GM21526 (cell line): Measurements from ENCODE around the gene NANOS2.
"Not testable (repeated sequence)": the region's sequence is repeated elsewhere in the genome, so short reads cannot be mapped to it uniquely, and the experiment has no call there.

ENCODE experiments used
- ATAC-seq: cut with Tn5 transposase; IDR thresholded peaks from one replicate; pipeline ENCODE4 v1.9.1; 2021; ENCODE audit warnings: moderate library complexity; ENCODE audit not compliant: unreplicated experiment, low FRiP score

NANOS2 gene

GRCh38 chr19:45897261-45897812, 17.2 kb downstream of the NANOS2 start:
- ATAC-seq = no peak

- ATAC-seq = not testable (repeated sequence)
These were observed 18.5 kb downstream of the NANOS2 start for GRCh38 chr19:45895983-45896599.

GRCh38 chr19:45895519-45895972, 19.0 kb downstream of the NANOS2 start:
- no peak for ATAC-seq

GRCh38 chr19:45890877-45891276, 23.7 kb downstream of the NANOS2 start:
- ATAC-seq = no peak

- ATAC-seq = no peak
These were observed 25.2 kb downstream of the NANOS2 start for GRCh38 chr19:45889210-45889885.

GRCh38 chr19:45887200-45887710, 27.3 kb downstream of the NANOS2 start:
- no peak for ATAC-seq

- ATAC-seq = peak; percentile 46
These were observed 28.0 kb downstream of the NANOS2 start for GRCh38 chr19:45886427-45887199.

- peak; percentile 45 for ATAC-seq
These were observed 28.8 kb downstream of the NANOS2 start, which contains the start of gene IRF2BP1 for GRCh38 chr19:45885556-45886426. Gene IRF2BP1 (minus strand): TSS chr19:45886141. CDS start chr19:45885774, 367 bp downstream.

- ATAC-seq = no peak
These were observed 29.7 kb downstream of the NANOS2 start for GRCh38 chr19:45884682-45885555.

- ATAC-seq = no peak
These were observed 30.5 kb downstream of the NANOS2 start for GRCh38 chr19:45883881-45884681.

GRCh38 chr19:45883586-45883880, 31.0 kb downstream of the NANOS2 start:
- ATAC-seq = no peak

GRCh38 chr19:45882652-45883585, 31.7 kb downstream of the NANOS2 start:
- ATAC-seq = no peak

GRCh38 chr19:45881909-45882528, 32.6 kb downstream of the NANOS2 start:
- ATAC-seq = no peak

- ATAC-seq = no peak
These were observed 33.3 kb downstream of the NANOS2 start for GRCh38 chr19:45881082-45881908.

GRCh38 chr19:45879971-45880370, 34.6 kb downstream of the NANOS2 start:
- no peak for ATAC-seq

- ATAC-seq = no peak
These were observed 35.5 kb downstream of the NANOS2 start for GRCh38 chr19:45879055-45879454.
